Measurements from ENCODE around the gene TAS1R1. TPM values are rescaled to one million over a fixed set of nuclear protein-coding genes. Genes with fewer than 3 reads are reported as not detected.

TAS1R1 gene
- total and polyA plus RNA-seq, 2 experiments from 2014 or later: 0.19 TPM; not detected in 1

DNA sequence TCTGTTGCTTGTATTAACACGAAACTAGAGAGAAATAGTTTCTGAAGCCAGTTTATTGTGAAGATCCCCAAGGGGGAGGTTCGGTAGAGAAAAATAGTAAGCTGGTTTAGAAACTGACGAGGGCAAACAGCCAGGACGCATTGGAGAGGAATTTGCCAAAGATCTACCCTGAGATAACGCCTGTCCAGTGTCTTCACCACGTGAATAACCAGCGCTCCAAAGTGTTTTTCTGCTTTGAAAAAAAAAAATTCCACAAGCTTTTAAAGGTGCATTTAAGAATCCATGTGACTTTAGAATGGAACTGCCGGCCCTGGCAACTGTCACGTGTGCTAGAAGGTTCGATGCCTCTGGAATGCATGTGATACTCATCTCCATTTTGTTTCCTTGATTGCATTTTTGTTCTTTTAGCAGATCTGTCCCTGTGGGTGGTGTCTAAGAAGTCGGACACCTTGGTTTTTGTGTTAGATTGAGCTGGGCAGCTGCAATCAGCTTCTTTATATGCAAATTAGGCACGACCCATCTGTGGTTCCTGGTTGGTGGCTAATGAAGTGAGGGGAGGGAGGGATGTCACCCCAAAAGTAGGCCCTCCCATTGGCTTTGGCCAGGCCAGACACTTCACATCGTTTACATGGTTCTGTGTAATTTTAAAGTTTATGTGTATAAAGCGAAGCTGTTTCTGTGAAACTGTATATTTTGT, 68.3 kb downstream of the TAS1R1 start (continued):
- TF ChIP-seq ZNF462 (CRISPR knock-in tag; IDR thresholded peaks at IDR 0.05) (no peak), NANOG (IDR thresholded peaks at IDR 0.05; ENCODE audit: borderline replicate concordance) (no peak), POLR2AphosphoS5 (IDR thresholded peaks at IDR 0.05; ENCODE audit: low read depth) (no peak)

- Histone ChIP-seq H3K9me2 (ENCODE audit: insufficient read depth) (no peaks in the 10 kb centered on the region), H3K27ac (ENCODE audit: low read depth) (peak within 1 kb of the TSS; percentile 88), H4K20me1 (replicated peaks; ENCODE audit: insufficient read depth) (peaks cover 40% of the 10 kb centered on the region), H3K27me3 (ENCODE audit: insufficient read depth) (no peaks in the 10 kb centered on the region), H3K36me3 (ENCODE audit: insufficient read depth) (peaks cover 14% of the 10 kb centered on the region), H2AFZ (0 out of 2 replicates have a peak within 1 kb of the TSS, but pooled peaks have one; percentile 9), H3K79me2 (replicated peaks; ENCODE audit: insufficient read depth) (peaks cover 58% of the 10 kb centered on the region), H3K4me2 (peak within 1 kb of the TSS; percentile 90), H3F3A (replicated peaks; ENCODE audit: low read depth) (peaks cover 34% of the 10 kb centered on the region), H3K4me3 (peak within 1 kb of the TSS; percentile 77), H3K4me1 (ENCODE audit: insufficient read depth) (peaks cover 10% of the 10 kb centered on the region)
- DNase-seq (ENCODE audit: low spot score) (peak; percentile 93), ATAC-seq (peak; percentile 89)
- peaks cover 48% of the 10 kb centered on the region for H3K36me3 Mint-ChIP-seq (ENCODE audit: low read depth)
- H3K27ac Mint-ChIP-seq: peak within 1 kb of the TSS; percentile 80
- peaks cover 20% of the 10 kb centered on the region for H3K4me1 Mint-ChIP-seq
- peaks cover 13% of the 10 kb centered on the region for H3K27me3 Mint-ChIP-seq (ENCODE audit: insufficient read depth, low read depth, poor library complexity)
- H3K4me3 Mint-ChIP-seq: peak within 1 kb of the TSS; percentile 89
- no peaks in the 10 kb centered on the region for H3K9me3 Mint-ChIP-seq
- TF ChIP-seq, protein P1, sequence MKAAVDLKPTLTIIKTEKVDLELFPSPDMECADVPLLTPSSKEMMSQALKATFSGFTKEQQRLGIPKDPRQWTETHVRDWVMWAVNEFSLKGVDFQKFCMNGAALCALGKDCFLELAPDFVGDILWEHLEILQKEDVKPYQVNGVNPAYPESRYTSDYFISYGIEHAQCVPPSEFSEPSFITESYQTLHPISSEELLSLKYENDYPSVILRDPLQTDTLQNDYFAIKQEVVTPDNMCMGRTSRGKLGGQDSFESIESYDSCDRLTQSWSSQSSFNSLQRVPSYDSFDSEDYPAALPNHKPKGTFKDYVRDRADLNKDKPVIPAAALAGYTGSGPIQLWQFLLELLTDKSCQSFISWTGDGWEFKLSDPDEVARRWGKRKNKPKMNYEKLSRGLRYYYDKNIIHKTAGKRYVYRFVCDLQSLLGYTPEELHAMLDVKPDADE (IDR thresholded peaks at IDR 0.05): 0 out of 2 replicates have a peak, but pooled peaks have one; percentile 33
- TF ChIP-seq, protein P2, sequence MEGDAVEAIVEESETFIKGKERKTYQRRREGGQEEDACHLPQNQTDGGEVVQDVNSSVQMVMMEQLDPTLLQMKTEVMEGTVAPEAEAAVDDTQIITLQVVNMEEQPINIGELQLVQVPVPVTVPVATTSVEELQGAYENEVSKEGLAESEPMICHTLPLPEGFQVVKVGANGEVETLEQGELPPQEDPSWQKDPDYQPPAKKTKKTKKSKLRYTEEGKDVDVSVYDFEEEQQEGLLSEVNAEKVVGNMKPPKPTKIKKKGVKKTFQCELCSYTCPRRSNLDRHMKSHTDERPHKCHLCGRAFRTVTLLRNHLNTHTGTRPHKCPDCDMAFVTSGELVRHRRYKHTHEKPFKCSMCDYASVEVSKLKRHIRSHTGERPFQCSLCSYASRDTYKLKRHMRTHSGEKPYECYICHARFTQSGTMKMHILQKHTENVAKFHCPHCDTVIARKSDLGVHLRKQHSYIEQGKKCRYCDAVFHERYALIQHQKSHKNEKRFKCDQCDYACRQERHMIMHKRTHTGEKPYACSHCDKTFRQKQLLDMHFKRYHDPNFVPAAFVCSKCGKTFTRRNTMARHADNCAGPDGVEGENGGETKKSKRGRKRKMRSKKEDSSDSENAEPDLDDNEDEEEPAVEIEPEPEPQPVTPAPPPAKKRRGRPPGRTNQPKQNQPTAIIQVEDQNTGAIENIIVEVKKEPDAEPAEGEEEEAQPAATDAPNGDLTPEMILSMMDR (conservative IDR thresholded peaks at IDR 0.05; ENCODE audit: low read depth in 2 of 2): peak; percentile 25 to 42; a peak in 3 of 4 replicates
- TF ChIP-seq STAT1 (IDR thresholded peaks at IDR 0.05; ENCODE audit: unreplicated experiment) (no peak), POLR2AphosphoS5 (IDR thresholded peaks at IDR 0.05; ENCODE audit: low read depth) (peak; percentile 61)
These were observed 69.8 kb downstream of the TAS1R1 start, which contains the start of gene THAP3 for GRCh38 chr1:6624710-6625583. THAP3 (plus strand) TSS chr1:6624868; CDS start chr1:6625219, 351 bp downstream.
